Epithelial cell of proximal tubule (primary cell): ENCODE results near the gene IRF2. TPM values are rescaled to one million over a fixed set of nuclear protein-coding genes. Genes with fewer than 3 reads are reported as not detected.
A peak's percentile ranks its signal among the peaks of the same experiment; 100 is the strongest.

Experiments
- DNase-seq: peaks from one replicate; pipeline ENCODE4 v3.0.0-alpha.2; 2011; ENCODE audit warnings: low read depth
- H3K4me3 ChIP-seq: 2 replicates; pipeline ENCODE4 v1.5.1; 2011; ENCODE audit warnings: low read depth, mild to moderate bottlenecking, low read length
- total RNA-seq: library from RNA; depleted of rRNA; stranded (reverse); fragments of >200 nt; gene quantifications from 2 replicates; pipeline ENCODE4 v1.2.3, GENCODE V29; 2015
- TF ChIP-seq, protein P1 (sequence below): conservative IDR thresholded peaks from 2 replicates; pipeline ENCODE4 v1.5.1; 2012; ENCODE audit warnings: low read depth, mild to moderate bottlenecking, low read length

The IRF2 gene
- total RNA-seq, 1 donor from 2014 or later = 22.5 TPM

DNA sequence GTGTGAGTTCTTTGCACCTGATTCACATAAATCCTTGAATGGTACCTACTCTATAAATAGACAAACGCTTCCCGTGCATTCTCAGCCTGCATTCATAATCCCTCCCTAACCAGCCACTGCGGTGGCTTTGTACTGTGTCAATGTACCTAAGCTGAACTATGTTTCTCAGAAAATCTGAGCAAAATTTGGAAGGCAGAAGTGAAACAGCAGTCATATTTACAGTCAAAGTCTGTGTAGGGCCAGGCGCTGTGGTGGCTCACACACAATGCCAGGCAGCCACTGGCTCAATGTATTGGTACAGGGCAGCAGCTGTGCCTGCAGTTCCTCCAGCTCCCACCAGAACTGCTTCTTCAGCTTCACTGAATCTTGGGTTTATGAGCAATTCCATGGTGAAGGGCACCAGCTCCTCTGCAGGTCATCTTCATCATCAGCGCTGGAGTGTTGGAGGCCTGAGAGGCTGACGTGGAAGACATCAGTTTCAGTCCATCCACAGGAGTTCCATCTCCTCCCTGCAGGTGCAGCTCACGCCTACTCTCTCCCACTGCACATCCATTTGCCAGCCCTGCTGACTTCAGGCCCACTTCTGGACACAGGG lies 32.3 kb upstream of the IRF2 start:
- TF ChIP-seq, protein P1, sequence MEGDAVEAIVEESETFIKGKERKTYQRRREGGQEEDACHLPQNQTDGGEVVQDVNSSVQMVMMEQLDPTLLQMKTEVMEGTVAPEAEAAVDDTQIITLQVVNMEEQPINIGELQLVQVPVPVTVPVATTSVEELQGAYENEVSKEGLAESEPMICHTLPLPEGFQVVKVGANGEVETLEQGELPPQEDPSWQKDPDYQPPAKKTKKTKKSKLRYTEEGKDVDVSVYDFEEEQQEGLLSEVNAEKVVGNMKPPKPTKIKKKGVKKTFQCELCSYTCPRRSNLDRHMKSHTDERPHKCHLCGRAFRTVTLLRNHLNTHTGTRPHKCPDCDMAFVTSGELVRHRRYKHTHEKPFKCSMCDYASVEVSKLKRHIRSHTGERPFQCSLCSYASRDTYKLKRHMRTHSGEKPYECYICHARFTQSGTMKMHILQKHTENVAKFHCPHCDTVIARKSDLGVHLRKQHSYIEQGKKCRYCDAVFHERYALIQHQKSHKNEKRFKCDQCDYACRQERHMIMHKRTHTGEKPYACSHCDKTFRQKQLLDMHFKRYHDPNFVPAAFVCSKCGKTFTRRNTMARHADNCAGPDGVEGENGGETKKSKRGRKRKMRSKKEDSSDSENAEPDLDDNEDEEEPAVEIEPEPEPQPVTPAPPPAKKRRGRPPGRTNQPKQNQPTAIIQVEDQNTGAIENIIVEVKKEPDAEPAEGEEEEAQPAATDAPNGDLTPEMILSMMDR = peak; percentile 25
- DNase-seq = no peak

DNA sequence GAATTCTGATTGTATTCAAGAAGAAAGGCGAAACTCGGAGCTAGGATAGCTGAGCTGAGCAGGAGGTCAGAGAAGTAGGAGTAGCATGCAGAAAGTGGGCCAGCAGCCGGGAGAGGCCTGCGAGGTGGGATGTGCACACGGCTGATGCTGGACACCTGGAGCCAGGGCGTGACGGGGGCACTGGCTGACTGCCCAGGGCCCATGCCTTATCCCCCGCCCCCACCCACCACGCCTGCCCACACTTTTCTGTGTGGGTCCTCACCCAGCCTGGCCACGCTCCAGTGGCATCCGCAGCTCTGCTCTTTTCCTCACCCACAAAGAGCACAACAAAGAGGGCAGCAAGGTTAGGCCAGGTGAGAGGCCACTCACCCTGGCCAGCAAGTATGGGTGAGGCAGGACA lies 30.0 kb upstream of the IRF2 start:
- TF ChIP-seq, protein P1 = no peak
- no peak overlapping the region for H3K4me3 ChIP-seq
- no peak for DNase-seq

More for the DNA sequence above, 32.3 kb upstream of the IRF2 start:
- no peak overlapping the region for H3K4me3 ChIP-seq

DNA sequence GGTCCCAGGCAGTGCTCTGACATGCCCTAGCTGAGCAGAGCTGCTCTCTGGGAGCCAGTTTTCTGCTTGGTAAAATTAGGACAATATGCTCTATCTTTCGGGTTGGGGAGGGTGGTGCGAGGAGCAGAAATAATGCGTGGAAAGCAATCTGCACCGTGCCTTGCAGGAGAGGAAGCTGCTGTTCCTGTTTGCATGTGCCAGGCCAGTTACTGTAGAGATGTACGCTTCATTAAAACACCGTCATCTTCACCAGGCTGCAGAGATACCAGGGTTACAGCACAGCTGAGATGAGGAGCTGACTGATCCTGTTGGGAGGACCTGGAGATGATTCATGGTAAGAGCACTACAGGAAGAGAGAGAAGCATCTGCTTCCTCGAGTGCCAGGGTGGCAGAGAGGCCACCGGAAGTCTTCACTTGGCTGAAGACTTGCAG lies 29.5 kb upstream of the IRF2 start:
- H3K4me3 ChIP-seq = no peak overlapping the region
- no peak for DNase-seq
- TF ChIP-seq, protein P1 = no peak

DNA sequence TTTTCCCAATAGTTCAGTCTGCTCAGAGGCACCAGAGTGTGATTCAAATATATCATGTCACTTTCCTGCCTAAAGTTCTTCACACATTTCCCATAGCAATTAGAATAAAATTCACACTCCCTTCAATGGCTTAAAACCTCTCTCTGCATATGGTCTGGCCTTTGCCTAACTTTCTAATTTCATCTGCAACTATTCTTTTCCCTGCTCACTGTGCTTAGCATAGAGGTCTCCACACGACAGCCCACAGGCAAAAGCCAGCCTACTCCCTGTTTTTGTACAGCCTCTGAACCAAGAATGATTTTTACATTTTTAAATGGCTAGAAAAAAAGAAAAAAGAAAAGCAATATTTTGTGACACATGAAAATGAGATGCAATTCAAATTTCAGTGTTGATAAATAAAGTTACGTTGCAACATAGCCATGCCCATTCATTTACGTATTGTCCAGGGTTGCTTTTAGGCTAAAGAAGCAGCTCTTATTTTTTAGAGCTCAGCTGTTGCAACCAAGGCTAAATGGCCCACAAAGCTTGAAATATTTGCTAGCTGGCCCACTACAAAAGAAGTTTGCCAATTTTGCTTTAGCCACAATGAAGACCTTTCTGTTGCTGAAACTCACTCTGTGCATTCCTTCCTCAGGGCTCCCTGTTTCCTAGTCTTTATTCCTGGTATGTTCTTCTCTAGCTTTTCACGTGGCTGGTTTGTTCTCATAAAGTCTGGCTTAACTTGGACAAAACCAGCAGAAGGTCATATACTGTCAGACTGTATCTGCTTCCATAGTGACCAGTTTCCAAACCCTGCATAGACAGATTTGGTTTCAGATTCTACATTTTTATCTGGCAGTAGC lies 26.6 kb upstream of the IRF2 start:
- no peak overlapping the region for H3K4me3 ChIP-seq
- TF ChIP-seq, protein P1 = no peak
- DNase-seq = no peak

DNA sequence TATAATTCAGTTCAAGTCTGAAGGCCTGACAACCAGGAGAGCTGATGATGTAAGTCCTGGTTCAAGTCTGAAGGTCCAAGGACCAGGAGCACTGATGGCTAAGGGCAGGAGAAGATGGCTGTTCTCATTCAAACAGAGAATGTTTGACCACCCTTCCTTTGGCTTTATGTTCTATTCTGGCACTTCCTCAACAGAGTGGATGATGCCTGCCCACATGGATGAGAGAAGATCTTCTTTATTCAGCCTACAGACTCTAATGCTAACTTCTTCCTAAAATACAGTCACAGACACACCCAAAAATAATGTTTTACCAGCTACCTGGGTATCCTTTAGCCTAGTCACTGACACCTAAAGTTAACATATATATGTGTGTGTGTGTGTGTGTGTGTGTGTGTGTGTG lies 25.6 kb upstream of the IRF2 start:
- no peak overlapping the region for H3K4me3 ChIP-seq
- TF ChIP-seq, protein P1 = no peak
- no peak for DNase-seq

DNA sequence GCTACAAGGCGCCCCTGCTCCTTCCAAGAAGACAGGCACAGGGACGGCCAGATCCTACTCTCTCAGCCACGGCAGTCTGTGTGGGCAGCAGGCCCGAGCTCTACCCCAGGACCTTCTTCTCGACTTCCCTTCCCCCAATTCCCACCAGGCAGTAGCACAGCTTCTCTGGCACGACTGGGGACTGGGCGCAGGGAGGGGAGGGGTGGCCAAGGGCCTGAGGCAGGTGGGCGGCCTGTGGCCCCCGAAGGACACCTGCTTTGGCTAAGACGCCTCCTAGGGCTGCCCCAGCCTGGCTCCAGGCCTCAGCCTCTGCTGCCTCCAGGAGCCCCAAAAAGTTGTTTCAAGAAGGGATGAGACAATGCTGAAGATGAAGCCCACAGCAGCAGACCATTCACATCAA lies 24.2 kb upstream of the IRF2 start:
- TF ChIP-seq, protein P1 = no peak
- DNase-seq = no peak
- no peak overlapping the region for H3K4me3 ChIP-seq
